DMS114 treated with DMSO at 0.1 percent for 48 hours (cell line): ENCODE data around the gene MACIR.
A peak's percentile ranks its signal among the peaks of the same experiment; 100 is the strongest.
"Not testable (repeated sequence)": the region's sequence is repeated elsewhere in the genome, so short reads cannot be mapped to it uniquely, and the experiment has no call there.

Experiments used
- DNase-seq: peaks from one replicate; lab custom pipeline; 2025; ENCODE audit not compliant: unreplicated experiment; lab: John Stamatoyannopoulos, UW

The MACIR gene

DNA sequence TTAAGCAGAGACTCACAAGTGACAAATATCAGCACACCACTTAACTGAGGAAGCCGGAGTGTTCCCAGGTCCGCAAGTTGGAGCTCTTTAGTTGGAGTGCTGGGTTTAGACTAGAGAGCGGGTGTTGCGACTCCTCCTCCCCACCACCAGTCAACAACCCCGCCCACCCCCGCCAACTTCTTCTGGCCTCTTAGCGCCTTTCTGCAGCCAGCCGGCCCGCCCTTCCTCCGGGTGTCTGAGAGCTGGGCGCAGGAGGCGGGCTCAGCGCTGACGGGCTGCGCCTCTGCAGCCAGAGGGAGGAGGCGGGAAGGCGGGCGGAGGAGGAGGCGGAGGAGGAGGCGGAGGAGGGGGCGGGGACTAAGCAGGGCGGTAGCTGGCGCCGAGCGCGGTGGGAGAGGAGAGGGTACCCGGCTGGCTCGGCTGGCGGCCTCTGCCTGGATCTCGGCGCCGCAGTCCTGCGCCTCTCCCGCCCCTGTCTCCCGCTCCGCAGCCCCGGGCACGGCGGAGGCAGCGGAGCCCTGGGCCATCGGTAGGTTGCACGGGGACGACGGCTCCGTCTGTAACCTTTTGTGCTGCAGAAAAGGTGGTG, at the start of gene MACIR:
MACIR (plus strand) TSS at position 396 of the 589 bp plus-strand sequence. CDS start 17,157 bp downstream, outside the sequence.
- peak; percentile 96 for DNase-seq

- DNase-seq, result no peak
Observed at GRCh38 chr5:103209065-103209464, 49.5 kb upstream of the MACIR start.

GRCh38 chr5:103210952-103211351, 47.6 kb upstream of the MACIR start:
- no peak for DNase-seq

- DNase-seq, result no peak
Observed at GRCh38 chr5:103211576-103212561, 46.7 kb upstream of the MACIR start.

GRCh38 chr5:103216137-103216536, 42.4 kb upstream of the MACIR start:
- DNase-seq, result no peak

- no peak for DNase-seq
Observed at GRCh38 chr5:103216697-103217096, 41.9 kb upstream of the MACIR start.

- no peak for DNase-seq
Observed at GRCh38 chr5:103217101-103217500, 41.5 kb upstream of the MACIR start.

DNA sequence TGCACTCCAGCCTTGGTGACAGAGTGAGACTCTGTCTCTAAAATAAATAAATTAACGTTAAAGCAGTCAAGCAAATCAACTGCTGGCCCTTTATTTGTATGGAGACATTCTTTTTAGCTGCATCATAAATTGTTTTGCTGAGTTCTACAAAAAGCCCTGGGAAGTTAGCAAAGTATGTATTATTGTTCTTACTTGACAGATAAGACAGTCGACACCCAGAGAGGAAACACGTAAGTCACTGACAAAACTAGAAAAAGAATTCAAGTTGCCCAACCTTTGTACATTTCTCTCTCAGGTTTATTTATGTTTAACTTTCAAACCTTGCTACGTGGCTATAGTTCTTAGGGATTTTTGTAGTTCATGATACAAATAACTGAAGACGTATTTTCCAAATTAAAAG, 40.4 kb upstream of the MACIR start:
- DNase-seq, result no peak

GRCh38 chr5:103219074-103219473, 39.5 kb upstream of the MACIR start:
- not testable (repeated sequence) for DNase-seq

DNA sequence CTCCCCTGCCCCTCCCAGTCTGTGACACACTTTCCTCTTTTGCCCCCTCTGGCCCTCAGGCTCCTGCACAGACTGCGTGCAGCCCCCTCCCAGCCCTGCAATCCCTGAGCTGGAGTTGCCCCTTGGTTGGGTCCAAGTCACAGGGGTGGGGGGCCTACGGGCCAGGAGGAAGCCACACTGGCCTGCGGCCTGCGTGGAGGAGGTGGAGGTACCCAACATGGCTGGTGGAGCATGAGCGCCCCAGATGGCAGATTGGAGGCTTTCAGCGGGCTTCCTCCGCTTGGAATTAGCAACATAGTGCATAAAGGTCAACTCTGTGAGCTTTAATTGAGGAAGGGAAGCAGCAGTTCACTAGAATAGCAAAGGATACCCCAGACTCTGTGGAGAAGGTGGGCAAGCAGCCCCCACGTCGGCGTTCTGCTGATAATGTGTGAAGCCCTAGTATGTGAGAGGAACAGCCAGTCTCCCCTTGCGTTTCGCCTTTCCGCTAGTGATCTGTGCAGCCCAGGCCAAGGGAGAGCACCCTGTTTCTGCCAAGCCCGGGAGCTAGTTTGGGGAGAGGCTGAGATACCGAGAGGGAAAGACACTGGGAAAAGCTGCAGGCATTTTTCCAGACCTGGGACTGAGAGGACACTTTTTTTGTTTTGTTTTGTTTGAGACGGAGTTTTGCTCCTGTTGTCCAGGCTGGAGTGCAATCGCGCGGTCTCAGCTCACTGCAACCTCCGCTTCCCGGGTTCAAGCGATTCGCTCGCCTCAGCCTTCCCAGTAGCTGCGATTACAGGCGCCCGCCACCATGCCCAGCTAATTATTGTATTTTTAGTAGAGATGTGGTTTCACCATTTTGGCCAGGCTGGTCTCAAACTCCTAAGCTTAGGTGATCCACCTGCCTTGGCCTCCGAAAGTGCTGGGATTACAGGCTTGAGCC, 35.3 kb upstream of the MACIR start:
- DNase-seq, result no peak

- DNase-seq, result peak; percentile 77
Observed at GRCh38 chr5:103224118-103224893, 34.3 kb upstream of the MACIR start.

DNA sequence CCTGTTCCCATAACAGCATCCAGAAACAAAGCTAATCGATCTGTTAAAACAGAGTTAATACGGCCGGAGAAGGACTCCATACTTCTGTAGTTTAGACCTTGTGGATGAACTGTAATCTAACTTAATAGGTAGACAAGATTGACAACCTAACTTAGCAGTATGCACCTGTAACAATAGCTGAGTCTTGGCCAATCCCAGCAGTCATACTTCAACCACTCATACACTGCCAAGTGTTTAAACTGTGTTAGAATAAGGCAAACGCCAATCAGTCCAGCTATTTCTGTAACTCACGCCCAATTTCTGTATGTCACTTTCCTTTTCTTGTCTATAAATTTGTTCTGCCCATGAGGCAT, 33.7 kb upstream of the MACIR start:
- DNase-seq, result no peak

DNA sequence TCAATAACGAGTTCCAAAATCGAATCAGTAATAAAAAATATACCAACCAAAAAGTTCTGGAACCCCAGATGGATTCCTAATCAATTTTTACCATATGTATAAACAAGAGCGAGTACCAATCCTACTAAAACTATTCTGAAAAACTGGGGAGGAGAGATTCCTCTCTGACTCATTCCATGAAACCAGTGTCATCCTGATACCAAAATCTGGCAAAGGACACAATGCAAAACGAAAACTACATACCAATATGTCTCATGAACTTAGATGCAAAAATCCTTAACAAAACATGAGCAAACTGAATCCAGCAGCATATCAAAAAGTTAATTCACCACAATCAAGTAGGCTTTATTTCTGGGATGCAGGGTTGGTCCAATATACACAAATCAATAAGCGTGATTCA, 30.5 kb upstream of the MACIR start:
- DNase-seq, result no peak

DNA sequence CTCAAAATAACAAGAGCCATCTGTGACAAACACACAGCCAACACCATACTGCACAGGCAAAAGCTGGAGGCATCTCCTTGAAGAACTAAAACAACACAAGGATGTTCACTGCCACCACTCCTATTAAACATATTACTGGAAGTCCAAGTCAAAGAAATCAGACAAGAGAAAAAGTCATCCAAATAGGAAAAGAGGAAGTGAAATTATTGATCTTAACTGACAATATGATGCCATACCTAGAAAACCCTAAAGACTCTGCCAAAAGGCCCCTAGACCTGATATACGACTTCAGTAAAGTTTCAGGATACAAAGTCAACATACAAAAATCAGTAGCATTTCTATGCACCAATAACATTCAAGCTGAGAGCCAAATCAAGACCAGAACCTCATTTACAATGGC, 30.0 kb upstream of the MACIR start:
- DNase-seq, result no peak

DNA sequence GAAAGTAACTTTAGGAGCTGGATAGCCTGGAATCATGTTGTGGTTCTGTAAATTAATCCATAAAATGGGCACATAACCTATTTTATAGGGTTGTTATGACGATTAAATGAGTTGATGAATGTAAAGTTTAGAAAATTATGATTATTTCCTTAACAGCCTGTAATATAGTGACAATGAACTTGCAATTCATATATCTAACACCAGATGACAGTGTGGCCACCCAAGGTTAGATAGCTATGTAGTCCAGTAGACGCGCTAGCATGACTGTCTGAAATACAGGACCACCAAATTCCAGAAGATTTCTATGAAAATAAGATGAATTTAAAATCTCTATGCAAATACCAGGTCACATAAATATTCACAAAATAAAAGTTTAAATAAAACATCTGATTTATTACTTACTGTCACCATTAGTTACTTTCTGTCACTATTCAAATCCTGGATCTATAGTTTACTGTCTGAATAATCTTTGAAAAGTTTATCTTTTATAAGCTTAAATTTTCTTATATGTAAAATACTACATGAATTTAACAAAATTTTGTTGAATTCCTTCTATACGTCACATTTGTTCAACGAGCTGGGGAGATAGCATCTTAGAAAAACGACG, 26.1 kb upstream of the MACIR start:
- DNase-seq, result peak; percentile 39

GRCh38 chr5:103234239-103234975, 24.2 kb upstream of the MACIR start:
- no peak for DNase-seq

GRCh38 chr5:103235891-103236290, 22.7 kb upstream of the MACIR start:
- DNase-seq, result no peak

DNA sequence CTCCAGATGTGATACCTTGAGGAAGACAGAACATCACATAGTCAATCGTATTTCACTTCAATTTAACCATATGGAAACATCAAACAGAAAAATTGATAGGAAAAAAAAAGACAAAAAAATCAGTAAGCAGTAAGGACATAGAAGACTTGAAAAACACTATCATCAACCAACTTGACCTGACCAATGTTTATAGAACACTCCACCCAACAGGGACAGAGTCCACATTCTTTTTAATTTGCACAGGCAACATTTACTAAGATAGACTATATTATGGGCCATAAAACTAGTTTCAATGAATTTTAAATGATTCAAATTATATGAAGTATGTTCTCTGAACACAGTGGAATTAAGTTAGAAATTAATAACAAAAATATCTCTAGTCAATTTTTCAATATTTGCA, 20.8 kb upstream of the MACIR start:
- no peak for DNase-seq

- no peak for DNase-seq
Observed at GRCh38 chr5:103243665-103244064, 14.9 kb upstream of the MACIR start.
